DND-41 (cell line): ENCODE data around the gene ABITRAM.

Experiments used
- ATAC-seq: fragments of 200-7000 bp; cut with Tn5 transposase; 3 replicates; pipeline ENCODE4 v1.9.1; 2021; ENCODE audit warnings: low read depth; ENCODE audit not compliant: insufficient read depth
- DNase-seq: peaks from one replicate; pipeline ENCODE4 v3.0.0-alpha.2; 2020
- H2AFZ ChIP-seq: 2 replicates; pipeline ENCODE4 v1.6.0; 2012; ENCODE audit warnings: low read depth, low read length
- H3K27ac ChIP-seq: 2 replicates; pipeline ENCODE4 v1.5.1; 2012; ENCODE audit warnings: low read length, inconsistent platforms
- H3K27me3 ChIP-seq: fragments of 200-600 bp; sonication (generic); 2 replicates; pipeline ENCODE4 v1.6.0; 2012; ENCODE audit warnings: low read length, mild to moderate bottlenecking, inconsistent platforms; ENCODE audit not compliant: insufficient read depth, poor library complexity
- H3K36me3 ChIP-seq: 2 replicates; pipeline ENCODE4 v1.5.1; 2012; ENCODE audit warnings: low read length, inconsistent platforms; ENCODE audit not compliant: insufficient read depth
- H3K4me1 ChIP-seq: 2 replicates; pipeline ENCODE4 v1.5.1; 2012; ENCODE audit warnings: mild to moderate bottlenecking, low read length; ENCODE audit not compliant: insufficient read depth
- H3K4me2 ChIP-seq: 2 replicates; pipeline ENCODE4 v1.6.0; 2012; ENCODE audit warnings: mild to moderate bottlenecking, moderate library complexity, low read length, inconsistent platforms; ENCODE audit not compliant: insufficient read depth
- H3K4me3 ChIP-seq, 2 experiments: fragments of 200-600 bp in 1 of 2; shearing (Covaris generic) in 1 of 2; 2 replicates each; pipeline ENCODE4 v1.5.1; 2012 to 2016; ENCODE audit warnings: inconsistent platforms in 2 of 2, low read length in 2 of 2, mild to moderate bottlenecking in 2 of 2, low read depth in 1 of 2, moderate library complexity in 1 of 2
- H3K79me2 ChIP-seq: 2 replicates; pipeline ENCODE4 v1.6.0; 2012; ENCODE audit warnings: low read length, inconsistent platforms; ENCODE audit not compliant: insufficient read depth
- H3K9ac ChIP-seq: 2 replicates; pipeline ENCODE4 v1.6.0; 2012; ENCODE audit warnings: low read depth, mild to moderate bottlenecking, inconsistent platforms, low read length, moderate library complexity
- H3K9me3 ChIP-seq: 2 replicates; pipeline ENCODE4 v1.5.1; 2012; ENCODE audit warnings: low read length, moderate library complexity, mild to moderate bottlenecking, inconsistent platforms; ENCODE audit not compliant: insufficient read depth, severe bottlenecking
- H4K20me1 ChIP-seq: 2 replicates; pipeline ENCODE4 v1.6.0; 2012; ENCODE audit warnings: low read length; ENCODE audit not compliant: insufficient read depth
- EZH2 ChIP-seq: IDR thresholded peaks from 3 replicates; pipeline ENCODE4 v1.6.1; 2012; ENCODE audit warnings: borderline replicate concordance, low read depth, mild to moderate bottlenecking, moderate library complexity, low read length, inconsistent platforms; ENCODE audit not compliant: severe bottlenecking
- TF ChIP-seq, protein P1 (sequence below): IDR thresholded peaks from 2 replicates; pipeline ENCODE4 v1.5.1; 2012; ENCODE audit warnings: borderline replicate concordance, low read length, moderate library complexity, mild to moderate bottlenecking; ENCODE audit not compliant: poor library complexity, severe bottlenecking; ENCODE audit errors: extremely low read depth

The ABITRAM gene

GRCh38 chr9:108900176-108900575 lies 34.0 kb upstream of the ABITRAM start:
- H3K4me1 ChIP-seq: no peaks in the 10 kb centered on the region
- H3K27ac ChIP-seq: no peak overlapping the region

GRCh38 chr9:108903420-108904103 lies 30.6 kb upstream of the ABITRAM start:
- no peak overlapping the region for H3K4me3 ChIP-seq
- no peaks in the 10 kb centered on the region for H3K27me3 ChIP-seq
- H3K27ac ChIP-seq: no peak overlapping the region
- no peak overlapping the region for H3K9ac ChIP-seq
- ATAC-seq (no peak), DNase-seq (no peak)
- H4K20me1 ChIP-seq: no peaks in the 10 kb centered on the region
- no peaks in the 10 kb centered on the region for H3K9me3 ChIP-seq
- TF ChIP-seq, protein P1, sequence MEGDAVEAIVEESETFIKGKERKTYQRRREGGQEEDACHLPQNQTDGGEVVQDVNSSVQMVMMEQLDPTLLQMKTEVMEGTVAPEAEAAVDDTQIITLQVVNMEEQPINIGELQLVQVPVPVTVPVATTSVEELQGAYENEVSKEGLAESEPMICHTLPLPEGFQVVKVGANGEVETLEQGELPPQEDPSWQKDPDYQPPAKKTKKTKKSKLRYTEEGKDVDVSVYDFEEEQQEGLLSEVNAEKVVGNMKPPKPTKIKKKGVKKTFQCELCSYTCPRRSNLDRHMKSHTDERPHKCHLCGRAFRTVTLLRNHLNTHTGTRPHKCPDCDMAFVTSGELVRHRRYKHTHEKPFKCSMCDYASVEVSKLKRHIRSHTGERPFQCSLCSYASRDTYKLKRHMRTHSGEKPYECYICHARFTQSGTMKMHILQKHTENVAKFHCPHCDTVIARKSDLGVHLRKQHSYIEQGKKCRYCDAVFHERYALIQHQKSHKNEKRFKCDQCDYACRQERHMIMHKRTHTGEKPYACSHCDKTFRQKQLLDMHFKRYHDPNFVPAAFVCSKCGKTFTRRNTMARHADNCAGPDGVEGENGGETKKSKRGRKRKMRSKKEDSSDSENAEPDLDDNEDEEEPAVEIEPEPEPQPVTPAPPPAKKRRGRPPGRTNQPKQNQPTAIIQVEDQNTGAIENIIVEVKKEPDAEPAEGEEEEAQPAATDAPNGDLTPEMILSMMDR: no peak
- TF ChIP-seq EZH2: no peak
- no peak overlapping the region for H2AFZ ChIP-seq
- H3K4me2 ChIP-seq: no peak overlapping the region
- no peaks in the 10 kb centered on the region for H3K4me1 ChIP-seq
- H3K36me3 ChIP-seq: peaks cover 84% of the 10 kb centered on the region
- H3K79me2 ChIP-seq: no peaks in the 10 kb centered on the region

More at GRCh38 chr9:108900176-108900575, 34.0 kb upstream of the ABITRAM start:
- no peaks in the 10 kb centered on the region for H3K9me3 ChIP-seq
- no peak overlapping the region for H2AFZ ChIP-seq
- H3K9ac ChIP-seq: no peak overlapping the region
- no peak overlapping the region for H3K4me3 ChIP-seq
- ATAC-seq: no peak
- peaks cover 82% of the 10 kb centered on the region for H3K36me3 ChIP-seq
- no peaks in the 10 kb centered on the region for H4K20me1 ChIP-seq
- H3K27me3 ChIP-seq: no peaks in the 10 kb centered on the region
- no peaks in the 10 kb centered on the region for H3K79me2 ChIP-seq
- H3K4me2 ChIP-seq: no peak overlapping the region
- DNase-seq: no peak
- TF ChIP-seq, protein P1: no peak
- TF ChIP-seq EZH2: no peak

- Histone ChIP-seq H3K36me3 (peaks cover 87% of the 10 kb centered on the region), H4K20me1 (no peaks in the 10 kb centered on the region), H3K9me3 (no peaks in the 10 kb centered on the region), H3K79me2 (no peaks in the 10 kb centered on the region), H3K4me2 (no peak overlapping the region), H3K4me1 (no peaks in the 10 kb centered on the region), H2AFZ (no peak overlapping the region), H3K27me3 (no peaks in the 10 kb centered on the region), H3K9ac (no peak overlapping the region), H3K4me3 (no peak overlapping the region), H3K27ac (no peak overlapping the region)
- TF ChIP-seq EZH2: no peak
- ATAC-seq: no peak
- no peak for DNase-seq
These were observed 30.0 kb upstream of the ABITRAM start for GRCh38 chr9:108904161-108904560.

DNA sequence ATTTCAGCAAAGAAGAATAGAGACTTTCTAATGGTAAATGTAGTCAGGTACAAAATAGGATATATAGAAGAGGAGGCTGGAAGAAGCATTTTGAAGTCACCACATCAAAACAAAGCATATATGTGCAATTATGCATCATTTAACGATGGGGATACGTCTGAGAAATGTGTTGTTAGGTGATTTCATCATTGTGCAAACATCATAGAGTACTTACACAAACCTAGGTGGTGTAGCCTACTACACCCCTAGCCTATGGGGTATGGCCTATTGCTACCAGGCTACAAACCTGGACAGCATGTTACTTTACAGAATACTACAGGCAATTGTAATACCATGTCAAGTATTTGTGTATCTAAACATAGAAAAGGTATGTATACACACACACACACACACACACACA lies 28.7 kb upstream of the ABITRAM start:
- TF ChIP-seq, protein P1: no peak
- TF ChIP-seq EZH2: no peak
- Histone ChIP-seq H3K36me3 (peaks cover 89% of the 10 kb centered on the region), H3K4me3 (no peak overlapping the region), H3K9me3 (no peaks in the 10 kb centered on the region), H3K4me2 (no peak overlapping the region), H2AFZ (no peak overlapping the region), H3K4me1 (no peaks in the 10 kb centered on the region), H4K20me1 (no peaks in the 10 kb centered on the region), H3K27me3 (no peaks in the 10 kb centered on the region), H3K79me2 (no peaks in the 10 kb centered on the region), H3K27ac (no peak overlapping the region), H3K9ac (no peak overlapping the region)
- DNase-seq (no peak), ATAC-seq (no peak)
